ENCODE results near the gene CRTAC1. TPM values are rescaled to one million over a fixed set of nuclear protein-coding genes. Genes with fewer than 3 reads are reported as not detected.

The CRTAC1 gene
- total RNA-seq, 4 donors from 2014 or later, result 4.0 to 8.7 (median 5.0) TPM

GRCh38 chr10:98020784-98021183 lies 9.6 kb downstream of the CRTAC1 start:
- no peak overlapping the region for H3K27ac ChIP-seq (replicated peaks in 1 of 4)
- DNase-seq (ENCODE audit: extremely low spot score), result no peak
- no peaks in the 10 kb centered on the region for H3K9me3 ChIP-seq
- WGBS, result 79% methylated on average over 1 of the region's 1 CpG
- no peak overlapping the region for H3K4me3 ChIP-seq
- H3K36me3 ChIP-seq, result no peaks in the 10 kb centered on the region
- intact Hi-C loops (cut with DNase I), result no loop called here
- H3K4me1 ChIP-seq, result no peaks in the 10 kb centered on the region
- TF ChIP-seq EP300 (IDR thresholded peaks at IDR 0.05), result no peak
- no peak for TF ChIP-seq POLR2A (IDR thresholded peaks at IDR 0.05; ENCODE audit: low read depth)
- TF ChIP-seq POLR2AphosphoS5 (IDR thresholded peaks at IDR 0.05), result no peak
- TF ChIP-seq CTCF (IDR thresholded peaks at IDR 0.05), result no peak
- peaks cover 0 to 86% (median 2%) of the 10 kb centered on the region in 4 donors for H3K27me3 ChIP-seq

GRCh38 chr10:98020254-98020653 lies 10.2 kb downstream of the CRTAC1 start:
- H3K4me1 ChIP-seq, result no peaks in the 10 kb centered on the region
- no peak overlapping the region for H3K4me3 ChIP-seq
- WGBS, result 93% methylated on average over 3 of the region's 3 CpGs
- H3K27me3 ChIP-seq, result peaks cover 0 to 80% (median 0%) of the 10 kb centered on the region in 4 donors
- DNase-seq (ENCODE audit: extremely low spot score), result no peak
- no peaks in the 10 kb centered on the region for H3K36me3 ChIP-seq
- TF ChIP-seq CTCF (IDR thresholded peaks at IDR 0.05) (no peak), POLR2AphosphoS5 (IDR thresholded peaks at IDR 0.05) (no peak), EP300 (IDR thresholded peaks at IDR 0.05) (no peak), POLR2A (IDR thresholded peaks at IDR 0.05; ENCODE audit: low read depth) (no peak)
- no peaks in the 10 kb centered on the region for H3K9me3 ChIP-seq
- intact Hi-C loops (cut with DNase I), result no loop called here
- H3K27ac ChIP-seq (replicated peaks in 1 of 4), result no peak overlapping the region

GRCh38 chr10:98019784-98020183 lies 10.6 kb downstream of the CRTAC1 start:
- TF ChIP-seq POLR2AphosphoS5 (IDR thresholded peaks at IDR 0.05) (no peak), POLR2A (IDR thresholded peaks at IDR 0.05; ENCODE audit: low read depth) (no peak), EP300 (IDR thresholded peaks at IDR 0.05) (no peak), CTCF (IDR thresholded peaks at IDR 0.05) (no peak)
- Histone ChIP-seq H3K27ac (replicated peaks in 1 of 4) (no peak overlapping the region), H3K36me3 (no peaks in the 10 kb centered on the region), H3K4me3 (no peak overlapping the region), H3K4me1 (no peaks in the 10 kb centered on the region), H3K9me3 (no peaks in the 10 kb centered on the region), H3K27me3 (peaks cover 0 to 76% (median 0%) of the 10 kb centered on the region in 4 donors)
- intact Hi-C loops (cut with DNase I), result no loop called here
- WGBS, result 69% methylated on average over 4 of the region's 4 CpGs
- no peak for DNase-seq (ENCODE audit: extremely low spot score)

GRCh38 chr10:98016772-98017475 lies 13.5 kb downstream of the CRTAC1 start:
- intact Hi-C loops (cut with DNase I), result no loop called here
- Histone ChIP-seq H3K36me3 (no peaks in the 10 kb centered on the region), H3K4me1 (no peaks in the 10 kb centered on the region), H3K4me3 (no peak overlapping the region), H3K9me3 (no peaks in the 10 kb centered on the region), H3K27ac (replicated peaks in 1 of 4) (no peak overlapping the region), H3K27me3 (peaks cover 0 to 72% (median 0%) of the 10 kb centered on the region in 4 donors)
- WGBS, result 87% methylated on average over 10 of the region's 10 CpGs
- DNase-seq (ENCODE audit: extremely low spot score), result no peak
- TF ChIP-seq CTCF (IDR thresholded peaks at IDR 0.05) (no peak), POLR2AphosphoS5 (IDR thresholded peaks at IDR 0.05) (no peak), POLR2A (IDR thresholded peaks at IDR 0.05; ENCODE audit: low read depth) (no peak), EP300 (IDR thresholded peaks at IDR 0.05) (no peak)

- H3K27ac ChIP-seq (replicated peaks in 1 of 4), result no peak overlapping the region
- WGBS, result 98% methylated on average over 3 of the region's 3 CpGs
- no peaks in the 10 kb centered on the region for H3K9me3 ChIP-seq
- H3K4me3 ChIP-seq, result no peak overlapping the region
- no peak for DNase-seq (ENCODE audit: extremely low spot score)
- H3K4me1 ChIP-seq, result no peaks in the 10 kb centered on the region
- intact Hi-C loops (cut with DNase I), result no loop called here
- peaks cover 0 to 65% (median 0%) of the 10 kb centered on the region in 4 donors for H3K27me3 ChIP-seq
- no peak for TF ChIP-seq CTCF (IDR thresholded peaks at IDR 0.05)
- TF ChIP-seq POLR2A (IDR thresholded peaks at IDR 0.05; ENCODE audit: low read depth), result no peak
- no peak for TF ChIP-seq POLR2AphosphoS5 (IDR thresholded peaks at IDR 0.05)
- TF ChIP-seq EP300 (IDR thresholded peaks at IDR 0.05), result no peak
- no peaks in the 10 kb centered on the region for H3K36me3 ChIP-seq
Measured at GRCh38 chr10:98013776-98014175, 16.6 kb downstream of the CRTAC1 start.
